ENCODE measurements around the gene KLHL13.

GRCh38 chrX:118039591-118039990 lies 77.0 kb downstream of the KLHL13 start:
- no peak for TF ChIP-seq CTCF (IDR thresholded peaks at IDR 0.05)
- no peak for TF ChIP-seq POLR2A (IDR thresholded peaks at IDR 0.05)

Data from right lobe of liver (tissue), 4 donors.